ENCODE data around the gene EPHB1. TPM values are rescaled to one million over a fixed set of nuclear protein-coding genes. Genes with fewer than 3 reads are reported as not detected.

Gene EPHB1
- total RNA-seq, 2 donors from 2014 or later: 1.9 to 3.2 TPM

DNA sequence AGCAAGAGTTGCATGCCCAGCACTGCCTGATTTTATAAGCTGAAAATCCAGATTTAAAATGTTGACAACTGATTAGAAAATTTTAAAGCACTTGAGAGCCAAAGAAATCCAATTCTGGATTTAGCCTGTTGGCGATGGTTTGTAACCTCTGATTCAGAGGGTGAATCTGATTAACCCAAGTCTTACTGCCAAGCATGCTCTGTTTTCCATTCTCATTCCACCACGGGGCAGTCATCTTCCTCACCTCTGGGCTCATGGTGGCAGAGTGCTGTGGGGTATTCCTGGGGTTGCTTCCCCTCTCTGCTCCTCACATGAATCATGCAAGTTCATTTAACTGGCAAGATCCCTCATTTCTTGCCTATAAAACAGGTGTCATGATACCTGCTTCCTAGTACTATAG is 342.2 kb downstream of the EPHB1 start:
- no peak overlapping the region for H3K27ac ChIP-seq
- no peaks in the 10 kb centered on the region for H3K4me1 ChIP-seq
- no peak for DNase-seq (ENCODE audit: low spot score)
- no peaks in the 10 kb centered on the region for H3K36me3 ChIP-seq
- no peaks in the 10 kb centered on the region for H3K27me3 ChIP-seq
- TF ChIP-seq, protein P1, sequence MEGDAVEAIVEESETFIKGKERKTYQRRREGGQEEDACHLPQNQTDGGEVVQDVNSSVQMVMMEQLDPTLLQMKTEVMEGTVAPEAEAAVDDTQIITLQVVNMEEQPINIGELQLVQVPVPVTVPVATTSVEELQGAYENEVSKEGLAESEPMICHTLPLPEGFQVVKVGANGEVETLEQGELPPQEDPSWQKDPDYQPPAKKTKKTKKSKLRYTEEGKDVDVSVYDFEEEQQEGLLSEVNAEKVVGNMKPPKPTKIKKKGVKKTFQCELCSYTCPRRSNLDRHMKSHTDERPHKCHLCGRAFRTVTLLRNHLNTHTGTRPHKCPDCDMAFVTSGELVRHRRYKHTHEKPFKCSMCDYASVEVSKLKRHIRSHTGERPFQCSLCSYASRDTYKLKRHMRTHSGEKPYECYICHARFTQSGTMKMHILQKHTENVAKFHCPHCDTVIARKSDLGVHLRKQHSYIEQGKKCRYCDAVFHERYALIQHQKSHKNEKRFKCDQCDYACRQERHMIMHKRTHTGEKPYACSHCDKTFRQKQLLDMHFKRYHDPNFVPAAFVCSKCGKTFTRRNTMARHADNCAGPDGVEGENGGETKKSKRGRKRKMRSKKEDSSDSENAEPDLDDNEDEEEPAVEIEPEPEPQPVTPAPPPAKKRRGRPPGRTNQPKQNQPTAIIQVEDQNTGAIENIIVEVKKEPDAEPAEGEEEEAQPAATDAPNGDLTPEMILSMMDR (IDR thresholded peaks at IDR 0.05): no peak
- H3K9me3 ChIP-seq: no peaks in the 10 kb centered on the region
- H3K4me3 ChIP-seq: no peak overlapping the region

DNA sequence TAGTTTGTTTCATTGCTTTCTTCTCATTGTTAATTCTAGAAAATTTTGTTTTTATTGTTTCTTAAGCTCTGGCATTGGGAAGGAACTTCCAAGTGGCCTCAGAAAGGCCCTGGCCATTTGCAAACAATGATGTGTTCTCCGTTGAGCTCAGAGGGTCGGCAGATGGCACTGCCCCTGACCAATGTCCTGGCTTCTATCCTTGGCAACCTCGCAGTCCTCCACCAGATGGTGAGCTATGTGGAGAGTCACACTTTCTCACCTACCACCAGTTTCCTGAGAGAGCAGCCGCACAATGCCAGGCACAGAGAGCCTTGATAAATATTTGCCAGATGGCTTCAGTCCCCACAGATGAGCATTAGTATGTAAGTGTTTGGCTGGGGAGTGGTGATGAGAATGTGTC is 343.7 kb downstream of the EPHB1 start:
- no peaks in the 10 kb centered on the region for H3K27me3 ChIP-seq
- H3K36me3 ChIP-seq: no peaks in the 10 kb centered on the region
- H3K9me3 ChIP-seq: no peaks in the 10 kb centered on the region
- no peaks in the 10 kb centered on the region for H3K4me1 ChIP-seq
- TF ChIP-seq, protein P1 (IDR thresholded peaks at IDR 0.05): no peak
- no peak for DNase-seq (ENCODE audit: low spot score)
- H3K27ac ChIP-seq: no peak overlapping the region
- no peak overlapping the region for H3K4me3 ChIP-seq

DNA sequence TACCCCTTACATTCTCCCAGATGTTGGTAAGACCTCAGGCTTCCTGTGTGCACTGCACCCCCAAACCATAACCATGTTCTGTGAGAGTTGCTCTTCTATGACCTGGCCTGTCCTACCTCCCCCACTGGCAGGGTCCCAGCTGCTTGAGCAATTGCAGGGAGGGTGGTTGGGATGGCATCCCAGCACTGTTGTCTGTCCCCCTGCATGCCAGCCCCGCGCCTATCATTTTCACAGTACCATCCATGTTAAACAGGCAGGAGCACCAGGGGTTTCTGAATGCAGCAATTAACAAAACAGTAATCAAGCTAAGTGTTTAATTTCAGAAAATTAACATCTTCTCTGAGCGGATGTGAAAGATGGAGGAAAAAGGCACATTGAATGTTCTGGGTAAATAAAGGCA is 345.5 kb downstream of the EPHB1 start:
- no peak overlapping the region for H3K4me3 ChIP-seq
- DNase-seq (ENCODE audit: low spot score): no peak
- H3K36me3 ChIP-seq: no peaks in the 10 kb centered on the region
- TF ChIP-seq, protein P1 (IDR thresholded peaks at IDR 0.05): no peak
- H3K4me1 ChIP-seq: no peaks in the 10 kb centered on the region
- no peaks in the 10 kb centered on the region for H3K9me3 ChIP-seq
- H3K27me3 ChIP-seq: no peaks in the 10 kb centered on the region
- no peak overlapping the region for H3K27ac ChIP-seq

DNA sequence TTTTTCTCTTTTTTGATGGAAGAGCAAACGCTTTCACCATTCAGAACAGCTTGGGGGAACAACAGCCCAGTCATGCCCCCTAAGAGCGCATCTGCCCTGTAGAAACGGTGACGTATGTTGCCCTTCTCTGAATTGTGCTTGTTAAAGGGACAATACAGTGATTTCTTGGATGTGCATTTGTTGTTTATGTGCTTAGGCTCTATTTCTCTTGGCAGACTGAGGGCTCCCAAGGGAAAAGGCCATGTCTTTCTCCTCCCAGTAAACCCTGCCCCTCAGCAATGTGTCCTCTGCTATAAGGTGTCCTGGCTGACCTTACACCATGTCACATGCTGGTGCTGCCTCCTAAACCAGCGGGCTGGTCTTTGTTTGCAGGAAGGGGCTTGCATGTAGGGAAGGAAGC is 346.1 kb downstream of the EPHB1 start:
- Histone ChIP-seq H3K27me3 (no peaks in the 10 kb centered on the region), H3K36me3 (no peaks in the 10 kb centered on the region), H3K4me3 (no peak overlapping the region), H3K4me1 (no peaks in the 10 kb centered on the region), H3K27ac (no peak overlapping the region), H3K9me3 (no peaks in the 10 kb centered on the region)
- DNase-seq (ENCODE audit: low spot score): no peak
- TF ChIP-seq, protein P1 (IDR thresholded peaks at IDR 0.05): no peak

DNA sequence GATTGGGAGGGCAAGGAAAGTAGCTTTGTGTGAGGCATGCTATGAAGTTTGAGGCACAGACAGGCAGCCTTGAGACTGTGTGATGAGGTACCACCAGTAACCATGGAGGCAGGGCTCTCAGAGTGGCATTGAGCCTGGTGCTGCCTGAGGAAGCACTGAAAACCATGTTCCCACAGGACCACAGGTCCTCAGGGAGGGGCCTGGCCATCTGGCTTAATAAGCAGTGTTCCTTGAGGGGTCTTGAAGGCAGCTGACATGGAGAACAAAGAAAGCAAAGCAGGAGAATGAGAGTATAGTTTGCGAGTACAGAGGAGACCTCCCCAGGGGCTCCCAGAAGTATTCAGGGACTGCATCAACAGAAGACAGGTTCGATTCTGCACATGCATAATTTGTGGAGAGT is 346.6 kb downstream of the EPHB1 start:
- TF ChIP-seq, protein P1 (IDR thresholded peaks at IDR 0.05): no peak
- Histone ChIP-seq H3K9me3 (no peaks in the 10 kb centered on the region), H3K27ac (no peak overlapping the region), H3K36me3 (no peaks in the 10 kb centered on the region), H3K4me1 (no peaks in the 10 kb centered on the region), H3K4me3 (no peak overlapping the region), H3K27me3 (no peaks in the 10 kb centered on the region)
- DNase-seq (ENCODE audit: low spot score): no peak

DNA sequence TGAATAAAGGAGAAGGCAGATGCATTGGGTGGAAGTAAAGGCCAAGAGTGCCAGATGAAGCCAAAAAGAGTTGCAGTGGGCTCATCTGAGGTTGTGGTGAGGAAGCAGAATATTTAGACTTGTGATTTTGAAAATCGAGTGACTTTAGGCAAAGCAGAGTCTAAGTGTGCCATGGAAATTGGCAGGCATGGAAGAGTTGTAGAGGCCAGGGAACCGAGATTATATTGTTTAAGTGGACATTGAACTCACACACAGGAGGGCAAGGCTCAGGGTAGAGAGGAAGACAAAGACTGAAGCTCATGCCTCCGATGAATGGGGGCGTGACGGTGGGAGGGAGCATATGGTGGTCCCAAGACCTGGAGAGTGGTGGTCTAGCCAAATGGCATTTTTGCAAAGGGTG is 347.5 kb downstream of the EPHB1 start:
- TF ChIP-seq, protein P1 (IDR thresholded peaks at IDR 0.05): no peak
- no peaks in the 10 kb centered on the region for H3K4me1 ChIP-seq
- H3K27me3 ChIP-seq: no peaks in the 10 kb centered on the region
- H3K27ac ChIP-seq: no peak overlapping the region
- no peaks in the 10 kb centered on the region for H3K36me3 ChIP-seq
- DNase-seq (ENCODE audit: low spot score): no peak
- no peaks in the 10 kb centered on the region for H3K9me3 ChIP-seq
- no peak overlapping the region for H3K4me3 ChIP-seq

Data from right atrium auricular region (tissue), 2 donors.